NT2/D1 (cell line): Measurements from ENCODE around the gene TBKBP1.

Experiments used
- DNase-seq: peaks from one replicate; pipeline ENCODE4 v3.0.0-alpha.2; 2011; ENCODE audit warnings: low read depth, low spot score
- H3K27me3 ChIP-seq: 2 replicates; pipeline ENCODE4 v1.6.0; 2011; ENCODE audit warnings: mild to moderate bottlenecking; ENCODE audit not compliant: insufficient read length, insufficient read depth
- H3K36me3 ChIP-seq: 2 replicates; pipeline ENCODE4 v1.6.1; 2011; ENCODE audit warnings: mild to moderate bottlenecking, low read length, mixed read lengths; ENCODE audit not compliant: insufficient read depth, insufficient read length
- H3K4me1 ChIP-seq: 2 replicates; pipeline ENCODE4 v1.5.1; 2011; ENCODE audit not compliant: insufficient read depth, insufficient read length
- H3K4me3 ChIP-seq: 2 replicates; pipeline ENCODE4 v1.5.1; 2011; ENCODE audit warnings: low read depth; ENCODE audit not compliant: insufficient read length
- H3K9ac ChIP-seq: 2 replicates; pipeline ENCODE4 v1.6.0; 2011; ENCODE audit warnings: low read depth; ENCODE audit not compliant: insufficient read length
- H3K9me3 ChIP-seq: 2 replicates; pipeline ENCODE4 v1.5.1; 2011; ENCODE audit warnings: mild to moderate bottlenecking, low read length; ENCODE audit not compliant: insufficient read depth
- SUZ12 ChIP-seq: IDR thresholded peaks from 2 replicates; pipeline ENCODE4 v1.6.1; 2011; ENCODE audit not compliant: insufficient read length, insufficient read depth; ENCODE audit errors: extremely low read depth
- YY1 ChIP-seq: IDR thresholded peaks from 2 replicates; pipeline ENCODE4 v1.6.1; 2011; ENCODE audit not compliant: insufficient read length, insufficient read depth
- ZNF274 ChIP-seq: IDR thresholded peaks from 2 replicates; pipeline ENCODE4 v1.6.1; 2011; ENCODE audit warnings: mild to moderate bottlenecking, low read depth, low read length

Gene TBKBP1

DNA sequence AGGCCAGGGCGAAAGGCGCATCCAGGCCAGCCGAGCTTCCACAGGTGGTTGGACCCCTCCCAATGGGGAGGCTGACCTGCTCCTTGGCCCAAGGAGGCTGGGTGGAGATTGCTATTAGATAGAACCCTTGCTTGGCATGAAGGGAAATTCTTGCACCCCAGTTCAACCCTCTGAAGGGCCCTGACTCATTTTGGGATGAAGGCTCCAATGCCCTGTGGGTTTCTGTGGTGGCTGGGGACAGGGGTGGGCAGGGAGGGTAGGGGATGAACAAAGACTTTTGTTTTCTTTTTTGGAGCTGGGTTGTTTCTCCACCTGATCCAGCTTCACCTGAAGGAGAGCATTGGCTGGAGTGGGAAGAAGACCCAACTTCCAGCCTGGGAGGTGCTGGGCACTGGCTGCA lies 22.4 kb downstream of the TBKBP1 start:
- no peak for DNase-seq
- TF ChIP-seq SUZ12 (no peak), YY1 (no peak), ZNF274 (no peak)
- Histone ChIP-seq H3K9me3 (no peaks in the 10 kb centered on the region), H3K9ac (no peak overlapping the region), H3K36me3 (peaks cover 4% of the 10 kb centered on the region), H3K4me1 (peaks cover 24% of the 10 kb centered on the region), H3K27me3 (peaks cover 12% of the 10 kb centered on the region), H3K4me3 (no peak overlapping the region)

- Histone ChIP-seq H3K36me3 (no peaks in the 10 kb centered on the region), H3K9ac (no peak overlapping the region), H3K4me1 (peaks cover 33% of the 10 kb centered on the region), H3K27me3 (peaks cover 22% of the 10 kb centered on the region), H3K4me3 (no peak overlapping the region), H3K9me3 (no peaks in the 10 kb centered on the region)
- no peak for DNase-seq
- no peak for TF ChIP-seq SUZ12
- TF ChIP-seq ZNF274: no peak
- no peak for TF ChIP-seq YY1
These were observed 23.3 kb downstream of the TBKBP1 start for GRCh38 chr17:47717261-47717697.

- Histone ChIP-seq H3K36me3 (no peaks in the 10 kb centered on the region), H3K4me1 (peaks cover 34% of the 10 kb centered on the region), H3K4me3 (no peak overlapping the region), H3K27me3 (peaks cover 24% of the 10 kb centered on the region), H3K9me3 (no peaks in the 10 kb centered on the region), H3K9ac (no peak overlapping the region)
- no peak for DNase-seq
- TF ChIP-seq ZNF274 (no peak), YY1 (no peak), SUZ12 (no peak)
These were observed 24.1 kb downstream of the TBKBP1 start for GRCh38 chr17:47717979-47718621.

- peaks cover 24% of the 10 kb centered on the region for H3K27me3 ChIP-seq
- no peaks in the 10 kb centered on the region for H3K9me3 ChIP-seq
- no peak for DNase-seq
- TF ChIP-seq SUZ12 (no peak), ZNF274 (no peak), YY1 (no peak)
- H3K4me1 ChIP-seq: peaks cover 31% of the 10 kb centered on the region
- H3K36me3 ChIP-seq: no peaks in the 10 kb centered on the region
- H3K4me3 ChIP-seq: no peak overlapping the region
- no peak overlapping the region for H3K9ac ChIP-seq
These were observed 24.9 kb downstream of the TBKBP1 start for GRCh38 chr17:47718634-47719405.

GRCh38 chr17:47719411-47720152 lies 25.6 kb downstream of the TBKBP1 start:
- Histone ChIP-seq H3K27me3 (peaks cover 27% of the 10 kb centered on the region), H3K4me1 (peaks cover 28% of the 10 kb centered on the region), H3K4me3 (no peak overlapping the region), H3K9me3 (no peaks in the 10 kb centered on the region), H3K36me3 (no peaks in the 10 kb centered on the region), H3K9ac (no peak overlapping the region)
- TF ChIP-seq SUZ12: no peak
- DNase-seq: no peak

- no peaks in the 10 kb centered on the region for H3K9me3 ChIP-seq
- TF ChIP-seq YY1 (no peak), SUZ12 (no peak), ZNF274 (no peak)
- H3K4me1 ChIP-seq: peaks cover 26% of the 10 kb centered on the region
- no peak for DNase-seq
- H3K27me3 ChIP-seq: peaks cover 27% of the 10 kb centered on the region
- no peaks in the 10 kb centered on the region for H3K36me3 ChIP-seq
- H3K9ac ChIP-seq: no peak overlapping the region
- H3K4me3 ChIP-seq: no peak overlapping the region
These were observed 26.2 kb downstream of the TBKBP1 start for GRCh38 chr17:47720196-47720595.
